ENCODE results near the gene PABPN1L.

- TF ChIP-seq, protein P1, sequence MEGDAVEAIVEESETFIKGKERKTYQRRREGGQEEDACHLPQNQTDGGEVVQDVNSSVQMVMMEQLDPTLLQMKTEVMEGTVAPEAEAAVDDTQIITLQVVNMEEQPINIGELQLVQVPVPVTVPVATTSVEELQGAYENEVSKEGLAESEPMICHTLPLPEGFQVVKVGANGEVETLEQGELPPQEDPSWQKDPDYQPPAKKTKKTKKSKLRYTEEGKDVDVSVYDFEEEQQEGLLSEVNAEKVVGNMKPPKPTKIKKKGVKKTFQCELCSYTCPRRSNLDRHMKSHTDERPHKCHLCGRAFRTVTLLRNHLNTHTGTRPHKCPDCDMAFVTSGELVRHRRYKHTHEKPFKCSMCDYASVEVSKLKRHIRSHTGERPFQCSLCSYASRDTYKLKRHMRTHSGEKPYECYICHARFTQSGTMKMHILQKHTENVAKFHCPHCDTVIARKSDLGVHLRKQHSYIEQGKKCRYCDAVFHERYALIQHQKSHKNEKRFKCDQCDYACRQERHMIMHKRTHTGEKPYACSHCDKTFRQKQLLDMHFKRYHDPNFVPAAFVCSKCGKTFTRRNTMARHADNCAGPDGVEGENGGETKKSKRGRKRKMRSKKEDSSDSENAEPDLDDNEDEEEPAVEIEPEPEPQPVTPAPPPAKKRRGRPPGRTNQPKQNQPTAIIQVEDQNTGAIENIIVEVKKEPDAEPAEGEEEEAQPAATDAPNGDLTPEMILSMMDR (IDR thresholded peaks at IDR 0.05) = no peak
- TF ChIP-seq POLR2A (IDR thresholded peaks at IDR 0.05) = no peak
These were observed 24.1 kb downstream of the PABPN1L start for GRCh38 chr16:88842308-88842756.

Measured in right lobe of liver (tissue), 4 donors.